Fibroblast of the aortic adventitia (primary cell): ENCODE data around the gene PAFAH1B2. TPM values are rescaled to one million over a fixed set of nuclear protein-coding genes. Genes with fewer than 3 reads are reported as not detected.
"Not testable (repeated sequence)": the region's sequence is repeated elsewhere in the genome, so short reads cannot be mapped to it uniquely, and the experiment has no call there.

Source experiments
- DNase-seq: peaks from one replicate; pipeline ENCODE4 v3.0.0-alpha.2; 2010; ENCODE audit warnings: low read depth
- H3K4me3 ChIP-seq: 2 replicates; pipeline ENCODE4 v1.5.1; 2011; ENCODE audit warnings: low read depth, mild to moderate bottlenecking, control low read depth, low read length, moderate library complexity
- CTCF ChIP-seq: IDR thresholded peaks from 2 replicates; pipeline ENCODE4 v1.5.1; 2011; ENCODE audit warnings: mild to moderate bottlenecking, low read length, control low read depth, inconsistent platforms; ENCODE audit not compliant: insufficient read depth
- total RNA-seq: library from RNA; depleted of rRNA; stranded (reverse); fragments of >200 nt; gene quantifications from 2 replicates; pipeline ENCODE4 v1.2.3, GENCODE V29; 2012; ENCODE audit warnings: low replicate concordance

The PAFAH1B2 gene
- total RNA-seq, 1 donor, result 161 TPM

DNA sequence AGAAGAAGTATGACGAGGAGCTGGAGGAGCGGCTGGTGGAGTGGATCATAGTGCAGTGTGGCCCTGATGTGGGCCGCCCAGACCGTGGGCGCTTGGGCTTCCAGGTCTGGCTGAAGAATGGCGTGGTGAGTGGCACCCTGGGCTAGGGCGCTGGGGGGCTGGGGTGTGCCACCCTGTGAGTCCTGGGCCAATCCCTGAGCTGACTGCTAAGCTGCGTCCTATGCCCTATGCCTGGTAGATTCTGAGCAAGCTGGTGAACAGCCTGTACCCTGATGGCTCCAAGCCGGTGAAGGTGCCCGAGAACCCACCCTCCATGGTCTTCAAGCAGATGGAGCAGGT lies 59.0 kb downstream of the PAFAH1B2 start:
- TF ChIP-seq CTCF, result no peak
- no peak for DNase-seq
- H3K4me3 ChIP-seq, result no peak overlapping the region

- DNase-seq, result no peak
- no peak overlapping the region for H3K4me3 ChIP-seq
- TF ChIP-seq CTCF, result no peak
Measured at GRCh38 chr11:117204283-117205080, 60.4 kb downstream of the PAFAH1B2 start.

- DNase-seq, result no peak
- no peak for TF ChIP-seq CTCF
- no peak overlapping the region for H3K4me3 ChIP-seq
Measured at GRCh38 chr11:117205211-117205818, 61.2 kb downstream of the PAFAH1B2 start.

DNA sequence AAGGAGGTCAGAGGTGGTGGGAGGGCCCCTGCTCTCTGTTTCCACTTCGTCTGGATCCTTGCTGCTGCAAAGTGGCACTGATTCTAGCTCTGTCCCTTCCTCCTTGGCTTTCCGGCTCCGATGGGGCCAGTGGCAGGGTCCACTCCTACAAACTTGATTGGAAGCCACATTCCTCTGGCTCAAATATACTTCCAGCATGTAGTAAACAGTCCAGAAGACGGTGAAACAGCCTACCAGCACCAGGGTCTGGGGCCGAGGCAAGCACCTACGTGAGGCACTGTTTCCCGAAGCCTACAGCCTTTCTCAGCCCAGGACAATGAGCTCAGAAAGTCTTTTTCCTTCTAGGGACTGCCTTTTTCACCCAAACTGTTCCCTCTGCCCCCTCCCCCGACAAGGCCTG lies 62.0 kb downstream of the PAFAH1B2 start:
- not testable (repeated sequence) for DNase-seq, H3K4me3 ChIP-seq

- H3K4me3 ChIP-seq, DNase-seq: not testable (repeated sequence)
Measured at GRCh38 chr11:117206859-117207258, 62.8 kb downstream of the PAFAH1B2 start.

- DNase-seq, H3K4me3 ChIP-seq: not testable (repeated sequence)
Measured at GRCh38 chr11:117207481-117207880, 63.4 kb downstream of the PAFAH1B2 start.

- peak; percentile 12 for TF ChIP-seq CTCF
- DNase-seq, H3K4me3 ChIP-seq: not testable (repeated sequence)
Measured at GRCh38 chr11:117208710-117209109, 64.6 kb downstream of the PAFAH1B2 start.

DNA sequence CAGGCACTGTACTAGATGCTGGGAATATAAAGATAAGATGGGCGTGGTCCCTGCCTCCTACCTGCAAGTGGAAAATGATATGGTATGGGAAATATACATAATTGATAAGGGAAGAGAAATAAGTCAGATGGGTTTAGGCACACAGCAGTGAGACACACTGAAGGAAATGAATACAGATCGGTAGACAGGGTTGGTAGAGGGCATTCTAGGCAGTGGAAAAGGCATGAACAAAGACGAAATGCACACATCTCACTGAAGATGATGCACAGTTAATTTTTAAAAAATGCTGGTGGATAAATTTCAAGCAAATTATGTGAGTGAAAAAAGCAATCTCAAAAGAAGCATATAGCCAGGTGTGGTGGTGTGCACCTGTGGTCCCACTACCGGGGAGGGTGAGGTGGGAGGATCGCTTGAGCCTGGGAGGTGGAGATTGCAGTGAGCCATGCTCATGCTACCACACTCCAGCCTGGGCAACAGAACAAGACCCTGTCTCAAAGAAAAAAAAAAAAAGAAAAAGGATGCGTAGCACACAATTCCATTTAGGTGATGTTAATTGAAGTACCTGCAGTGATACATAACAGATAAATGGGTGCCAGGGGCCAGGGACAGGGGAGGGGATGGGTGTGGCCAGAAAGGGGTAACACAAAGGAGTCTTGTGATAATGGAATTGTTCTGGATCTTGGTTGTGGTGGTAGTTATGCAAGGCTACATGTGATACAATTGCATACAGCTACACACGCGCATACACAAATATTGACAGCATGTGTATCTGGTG lies 65.5 kb downstream of the PAFAH1B2 start:
- not testable (repeated sequence) for H3K4me3 ChIP-seq, DNase-seq

DNA sequence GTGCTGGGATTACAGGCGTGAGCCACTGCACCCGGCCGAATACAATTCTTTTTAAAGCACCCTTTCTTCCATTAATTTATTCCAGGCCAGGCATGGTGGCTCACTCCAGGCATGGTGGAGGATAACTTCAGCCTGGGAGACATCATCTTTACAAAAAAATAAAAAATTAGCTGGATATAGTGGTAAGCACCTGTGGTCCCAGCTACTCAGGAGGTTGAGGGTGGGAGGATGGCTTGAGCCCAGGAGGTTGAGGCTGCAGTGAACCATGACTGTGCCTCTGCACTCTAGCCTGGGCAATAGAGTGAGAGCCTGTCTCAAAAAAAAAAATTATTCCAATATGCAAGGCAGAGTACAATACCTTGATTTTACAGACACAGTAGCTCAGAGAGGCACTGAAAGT lies 66.5 kb downstream of the PAFAH1B2 start:
- no peak for TF ChIP-seq CTCF
- DNase-seq, result no peak
- H3K4me3 ChIP-seq, result no peak overlapping the region
